ENCODE results near the gene TPRG1L.
A peak's percentile ranks its signal among the peaks of the same experiment; 100 is the strongest.
"Not testable (repeated sequence)": the region's sequence is repeated elsewhere in the genome, so short reads cannot be mapped to it uniquely, and the experiment has no call there.

TPRG1L gene

DNA sequence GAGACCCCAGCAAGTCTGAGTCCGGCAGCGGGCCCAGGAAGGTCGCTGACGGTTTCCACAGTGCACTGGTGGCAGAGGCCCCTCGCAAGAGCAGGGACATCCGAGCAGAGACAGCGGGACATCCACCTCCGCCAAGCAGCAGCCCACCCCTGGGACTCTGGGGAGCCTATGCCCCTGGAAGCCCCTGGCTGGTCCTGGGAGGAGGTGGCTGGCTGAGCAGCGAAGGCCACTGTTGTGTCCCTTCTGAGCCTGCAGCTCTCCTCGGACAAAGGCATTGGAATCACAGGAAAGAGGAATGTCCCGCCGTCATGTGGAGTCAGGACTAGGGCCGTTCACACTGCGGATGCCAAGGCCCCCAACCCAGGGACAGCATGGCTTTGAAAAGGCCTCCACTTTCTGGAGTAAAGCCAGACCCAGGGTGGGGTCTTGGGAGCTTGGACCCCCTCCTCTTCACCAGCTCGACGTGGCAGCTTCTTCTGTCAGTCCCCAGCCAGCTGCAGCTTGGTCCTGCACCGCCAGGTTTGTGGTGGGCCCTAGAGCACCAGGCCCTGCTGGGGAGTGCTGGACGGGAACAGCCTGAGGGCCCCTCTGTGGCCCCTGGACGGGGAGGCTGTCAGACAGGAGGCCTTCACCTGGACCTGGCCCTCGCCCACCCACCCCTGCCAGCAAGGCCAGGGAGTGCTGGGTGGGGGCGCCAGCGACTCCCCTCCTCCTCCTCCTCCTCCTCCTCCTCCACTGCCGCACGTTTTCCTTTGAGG, 14.9 kb upstream of the TPRG1L start:
- no peak for DNase-seq

DNA sequence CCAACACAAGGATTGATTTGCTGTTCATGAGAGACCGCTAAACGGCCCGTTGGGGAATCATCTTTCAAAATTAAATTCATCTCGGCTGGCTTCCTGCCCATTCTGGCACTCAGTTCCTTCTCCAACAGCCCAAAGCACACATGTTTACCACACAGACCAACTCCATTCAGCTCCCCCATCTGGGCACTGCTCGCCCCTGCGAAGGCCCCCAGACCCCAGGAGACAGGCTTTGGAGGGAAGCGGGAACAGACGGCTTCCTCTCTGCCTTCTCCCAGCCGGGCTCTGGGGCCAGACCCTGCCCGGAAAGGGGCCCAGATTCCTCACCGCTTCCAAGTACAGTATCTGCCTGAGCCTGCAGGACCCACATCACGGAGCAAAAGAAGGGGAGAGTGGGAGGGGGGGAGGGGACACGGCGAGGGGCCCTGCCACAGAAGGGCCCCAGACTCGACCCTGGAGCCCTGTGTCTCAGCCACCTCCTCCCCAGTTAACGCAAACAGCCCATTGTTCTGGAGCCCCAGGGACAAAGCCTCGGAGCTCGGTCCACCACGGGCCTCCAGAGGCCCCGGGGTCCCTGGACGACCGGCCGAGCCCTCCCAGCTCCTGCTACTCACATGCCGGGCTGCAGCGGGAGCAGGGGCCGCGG, 14.2 kb upstream of the TPRG1L start:
- DNase-seq, result no peak

DNA sequence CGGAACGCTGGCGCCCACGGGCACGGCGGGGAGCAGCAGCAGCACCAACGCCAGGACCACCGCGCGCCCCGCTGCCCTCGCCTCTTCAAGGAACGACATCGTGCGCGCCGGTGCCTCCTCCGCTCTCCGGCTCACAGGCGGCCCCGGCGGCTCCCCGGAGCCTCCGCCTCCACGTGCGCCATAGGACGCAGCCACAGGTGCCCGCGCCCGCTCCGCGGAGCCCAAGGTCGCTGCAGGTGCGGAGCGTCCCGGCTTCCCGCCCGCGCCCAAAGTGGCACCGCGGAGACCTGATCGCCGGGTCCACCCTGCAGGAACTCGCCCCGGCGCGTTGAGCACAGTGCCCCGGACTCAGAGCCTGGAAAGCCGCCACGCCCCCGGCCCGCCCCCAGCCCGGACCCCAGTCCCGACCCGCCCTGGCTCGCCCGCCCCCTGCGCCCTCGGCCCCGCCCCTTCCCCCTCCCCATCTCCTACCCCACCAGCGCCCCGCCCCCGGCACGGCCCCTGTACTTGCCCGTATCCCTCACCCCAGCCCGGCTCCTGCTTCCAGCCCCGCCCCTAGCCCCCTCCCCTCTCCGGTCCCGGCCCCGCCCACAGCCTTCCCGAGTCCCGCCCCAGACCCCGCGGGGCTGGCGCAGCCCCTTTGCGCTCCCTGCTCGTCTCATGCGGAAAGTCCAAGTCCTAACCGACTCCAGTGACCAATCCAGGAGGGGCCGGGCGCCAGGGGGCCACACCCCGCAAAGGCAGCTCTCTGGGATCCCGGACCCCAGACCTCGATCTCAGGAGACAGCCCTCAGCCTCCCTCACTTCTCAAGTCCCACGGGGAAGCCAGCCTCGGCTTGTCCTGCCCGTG, 13.4 kb upstream of the TPRG1L start, which contains the start of gene MEGF6:
MEGF6 (minus strand) TSS at position 339 of the 850 bp plus-strand sequence; CDS start at position 99, 240 bp downstream.
- DNase-seq, result peak; percentile 57

DNA sequence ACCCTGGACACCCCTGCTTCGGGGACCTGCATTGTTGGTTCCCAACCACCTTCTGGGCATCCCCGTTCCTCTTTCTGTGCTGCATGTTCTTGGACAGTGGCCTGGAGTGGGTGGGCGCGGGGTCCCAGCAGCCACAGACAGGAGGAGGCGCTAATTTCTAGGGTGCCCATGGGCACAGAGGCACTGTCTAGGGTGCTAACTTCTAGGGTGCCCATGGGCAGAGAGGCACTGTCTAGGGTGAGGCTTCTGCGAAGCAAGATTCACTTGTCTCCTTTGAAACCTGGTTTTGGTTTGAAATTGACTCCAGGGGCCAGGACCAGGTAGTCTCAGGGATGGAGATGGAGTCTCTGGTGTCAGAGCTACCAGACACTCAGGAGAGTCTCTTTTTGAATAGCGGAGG, 12.7 kb upstream of the TPRG1L start:
- no peak for DNase-seq

DNA sequence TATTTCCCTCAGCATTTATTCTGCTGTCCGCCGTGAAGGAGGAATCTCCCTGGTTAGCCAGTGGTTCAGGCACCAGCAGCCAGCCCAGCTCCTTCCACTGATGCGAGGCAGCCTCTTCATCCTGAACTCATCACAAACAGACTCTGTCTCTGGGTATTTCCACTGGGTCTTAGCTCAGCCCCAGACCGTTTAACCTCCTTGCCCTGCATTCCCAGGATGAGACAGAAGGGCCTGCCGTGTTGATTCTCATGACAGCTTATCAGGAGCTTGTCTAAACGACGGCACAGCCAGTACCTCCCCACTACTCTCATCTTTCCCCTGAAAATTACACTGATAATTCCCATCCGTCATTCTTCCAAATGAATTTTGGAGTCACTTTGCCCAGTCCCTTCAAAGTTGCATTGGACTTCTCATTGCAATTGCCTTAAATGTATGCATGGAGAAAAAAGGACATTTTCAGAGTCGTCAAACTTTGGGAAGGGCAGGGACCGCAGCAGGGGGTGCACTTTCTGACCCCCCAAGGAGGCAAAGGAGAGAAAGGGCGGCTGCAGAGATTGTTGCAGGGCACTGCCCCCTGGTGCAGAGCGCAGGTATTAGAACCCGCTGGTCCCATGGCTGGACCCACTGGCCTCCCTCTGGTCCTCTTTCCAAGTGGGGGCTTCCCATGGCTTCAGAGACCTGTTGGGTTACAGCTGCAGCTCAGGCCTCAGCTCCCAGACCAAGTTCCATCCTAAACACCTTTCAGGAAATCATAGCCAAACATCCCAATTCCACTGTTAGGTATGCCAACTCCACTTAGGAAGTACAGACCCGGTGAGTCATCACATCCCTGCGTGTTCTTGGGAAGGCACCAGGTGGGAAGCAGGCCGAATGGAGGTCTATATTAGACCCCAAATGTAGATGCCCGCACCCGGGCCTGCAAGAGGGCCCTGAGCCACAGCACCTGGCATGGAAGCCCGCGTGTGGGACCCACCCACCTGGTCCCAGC, 9.8 kb upstream of the TPRG1L start:
- no peak for DNase-seq

DNA sequence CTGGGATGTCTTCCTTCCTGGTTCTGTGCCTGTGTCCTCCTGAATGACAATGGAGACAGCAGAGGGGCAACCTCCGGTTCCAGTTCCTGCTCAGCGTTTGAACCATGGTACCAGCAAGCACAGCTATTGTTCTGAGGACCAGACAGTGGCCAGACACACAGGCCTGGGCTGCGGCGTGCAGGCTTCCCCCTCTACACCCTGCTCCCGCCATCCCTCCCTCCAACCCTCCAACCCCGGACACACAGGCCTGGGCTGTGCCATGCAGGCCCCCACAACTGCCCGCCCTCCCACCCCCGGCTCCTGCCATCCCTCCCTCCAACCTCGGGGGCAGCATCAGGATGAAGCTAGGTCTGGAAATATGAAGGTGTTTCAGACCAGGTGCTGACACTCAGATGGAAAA, 8.0 kb upstream of the TPRG1L start:
- no peak for DNase-seq

DNA sequence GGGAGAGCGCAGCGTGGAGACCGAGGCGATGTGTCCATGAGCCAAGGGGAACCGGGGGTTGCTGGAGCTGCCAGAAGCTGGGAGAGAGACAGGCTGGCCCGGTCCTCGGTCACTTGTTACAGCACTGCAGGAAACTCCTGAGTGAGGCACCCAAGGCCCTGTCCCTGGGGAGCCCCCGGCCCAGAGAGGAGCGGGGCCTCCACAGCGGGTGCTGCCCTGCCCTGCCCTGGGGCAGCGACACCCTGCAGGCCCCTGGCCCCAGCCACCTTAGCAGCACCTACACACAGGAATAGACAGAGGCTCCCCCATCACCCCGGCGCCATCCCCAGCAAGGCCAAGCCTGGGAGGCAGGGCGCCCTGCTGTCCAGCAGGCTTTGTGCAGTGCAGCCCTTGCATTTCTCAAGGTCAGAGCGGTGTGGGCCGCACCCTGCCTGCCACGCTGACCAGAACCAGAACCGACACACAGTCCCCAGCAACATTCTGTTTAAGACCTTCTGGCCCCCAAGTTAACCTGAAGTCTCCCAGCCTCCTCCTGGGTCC, 6.9 kb upstream of the TPRG1L start:
- DNase-seq, result no peak

DNA sequence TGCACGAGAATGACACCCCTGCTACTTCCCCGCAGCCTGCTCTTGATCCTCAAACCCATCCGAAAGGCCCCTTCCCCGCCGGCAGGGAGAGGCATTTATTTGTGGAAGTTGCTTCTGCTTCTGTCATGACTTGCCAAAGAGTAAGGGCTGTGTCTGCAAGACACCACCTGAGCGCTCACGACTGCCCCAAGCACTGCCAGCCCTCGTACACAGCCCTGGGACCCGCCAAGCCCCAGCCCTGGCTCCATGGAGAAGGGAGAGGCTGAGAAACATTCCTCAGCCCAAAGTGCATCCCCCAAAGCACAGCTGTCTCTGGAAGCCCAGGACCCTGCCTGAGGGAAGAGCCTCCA, 6.3 kb upstream of the TPRG1L start:
- DNase-seq, result no peak

DNA sequence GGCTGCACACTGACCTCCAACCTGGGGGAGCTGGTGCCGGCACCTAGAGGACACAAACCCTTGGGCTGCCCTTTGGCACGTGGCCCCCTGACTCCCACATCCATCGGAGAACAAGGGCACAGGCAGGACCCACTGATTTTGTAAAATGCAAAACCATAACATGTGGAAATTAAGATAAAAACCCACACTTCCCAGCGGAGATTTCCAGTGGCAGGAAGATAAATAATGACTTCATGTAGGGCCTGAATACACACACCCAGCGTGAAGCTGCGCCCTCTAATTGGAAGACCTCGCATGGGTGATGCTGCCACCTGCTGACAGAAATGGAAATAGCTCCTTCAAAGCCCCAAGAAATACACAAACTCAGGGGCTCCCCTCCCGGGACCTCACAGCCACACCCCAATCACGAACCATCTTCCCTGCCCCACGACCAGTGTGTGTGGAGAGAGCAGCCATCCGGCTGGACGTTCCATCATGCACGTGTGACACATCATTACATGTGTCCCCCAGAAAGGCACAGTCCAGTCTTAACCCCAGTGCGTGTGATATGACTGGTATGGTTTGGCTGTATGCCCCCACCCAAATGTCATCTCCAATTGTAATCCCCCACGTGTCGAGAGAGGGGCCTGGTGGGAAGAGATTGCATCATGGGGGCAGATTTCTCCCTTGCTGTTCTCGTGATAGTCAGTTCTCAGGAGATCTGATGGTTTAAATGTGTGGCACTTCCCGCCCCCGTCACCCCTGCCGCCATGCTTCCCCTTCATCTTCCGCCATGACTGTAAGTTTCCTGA, 5.7 kb upstream of the TPRG1L start:
- peak; percentile 73 for DNase-seq

DNA sequence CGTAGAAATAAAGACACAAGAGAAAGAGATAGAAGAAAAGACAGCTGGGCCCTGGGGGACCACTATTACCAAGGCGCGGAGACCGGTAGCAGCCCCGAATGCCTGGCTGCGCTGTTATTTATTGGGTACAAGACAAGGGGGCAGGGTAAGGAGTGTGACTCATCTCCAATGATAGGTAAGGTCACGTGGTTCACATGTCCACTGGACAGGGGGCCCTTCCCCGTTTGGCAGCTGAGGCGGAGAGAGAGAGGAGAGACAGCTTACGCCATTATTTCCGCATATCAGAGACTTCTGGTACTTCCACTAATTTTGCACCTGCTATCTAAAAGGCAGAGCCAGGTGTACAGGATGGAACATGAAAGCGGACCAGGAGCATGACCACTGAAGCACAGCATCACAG, 4.1 kb upstream of the TPRG1L start:
- no peak for DNase-seq

DNA sequence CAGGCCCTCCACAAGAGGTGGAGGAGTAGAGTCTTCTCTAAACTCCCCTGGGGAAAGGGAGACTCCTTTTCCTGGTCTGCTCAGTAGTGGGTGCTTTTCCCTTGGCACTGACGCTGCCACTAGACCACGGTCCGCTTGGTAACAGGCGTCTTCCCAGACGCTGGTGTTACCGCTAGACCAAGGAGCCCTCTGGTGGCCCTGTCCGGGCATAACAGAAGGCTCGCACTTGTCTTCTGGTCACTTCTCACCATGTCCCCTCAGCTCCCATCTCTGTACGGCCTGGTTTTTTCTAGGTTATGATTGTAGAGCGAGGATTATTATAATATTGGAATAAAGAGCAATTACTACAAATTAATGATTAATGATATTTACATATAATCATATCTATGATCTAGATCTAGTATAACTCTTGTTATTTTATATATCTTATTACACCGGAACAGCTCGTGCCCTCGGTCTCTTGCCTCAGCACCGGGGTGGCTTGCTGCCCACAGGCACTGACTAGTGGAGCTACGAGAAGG, 3.6 kb upstream of the TPRG1L start:
- DNase-seq, result not testable (repeated sequence)

DNA sequence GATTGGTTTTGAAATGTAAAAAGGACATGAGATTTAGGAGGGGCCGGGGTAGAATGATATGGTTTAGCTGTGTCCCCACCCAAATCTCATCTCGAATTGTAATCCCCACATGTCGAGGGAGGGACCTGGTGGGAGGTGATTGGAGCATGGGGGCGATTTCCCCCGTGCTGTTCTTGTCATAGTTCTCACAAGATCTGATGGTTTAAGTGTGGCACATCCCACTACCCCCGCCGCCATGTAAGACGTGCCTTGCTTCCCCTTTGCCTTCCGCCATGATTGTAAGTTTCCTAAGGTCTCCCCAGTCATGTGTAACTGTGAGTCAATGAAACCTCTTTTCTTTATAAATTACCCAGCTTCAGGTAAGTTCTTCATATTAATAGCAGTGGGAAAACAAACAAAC, 2.7 kb upstream of the TPRG1L start:
- DNase-seq, result not testable (repeated sequence)

DNA sequence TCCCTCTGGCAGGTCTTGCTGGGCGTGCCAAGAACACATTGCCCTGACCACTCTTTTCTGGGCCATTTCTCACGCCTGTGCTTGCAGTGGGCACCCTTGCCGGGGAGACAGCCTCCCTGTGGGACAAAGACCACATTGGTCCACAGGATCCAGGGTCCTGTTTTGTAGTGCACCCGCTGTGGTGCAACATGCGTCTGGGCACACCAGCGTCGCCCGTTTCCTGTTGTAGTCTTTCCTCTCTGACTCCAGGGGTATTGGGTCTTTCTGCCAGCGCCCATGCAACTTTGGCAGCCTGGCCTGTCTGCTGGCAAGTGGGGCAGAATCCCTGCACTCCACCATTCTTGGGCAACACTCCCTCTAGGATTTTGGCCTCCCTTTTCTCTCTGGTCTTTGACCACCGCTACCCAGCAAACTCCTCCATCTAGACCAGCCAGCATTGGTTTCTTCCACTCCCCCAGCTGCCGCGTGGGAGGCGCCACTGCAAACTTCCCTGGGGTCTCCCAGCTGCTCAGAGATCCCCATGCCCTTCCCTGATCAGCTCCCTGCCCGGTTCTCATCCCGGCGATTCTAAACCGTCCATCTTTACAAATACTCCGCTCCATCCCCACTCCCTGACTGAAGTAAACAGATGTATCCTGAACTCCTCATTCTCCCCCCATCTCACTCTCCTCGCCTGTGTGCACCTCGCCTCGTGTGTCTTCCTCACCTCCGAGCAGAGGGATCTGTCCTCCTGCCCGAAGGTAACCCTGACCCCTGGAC, 1.2 kb upstream of the TPRG1L start:
- DNase-seq, result no peak

DNA sequence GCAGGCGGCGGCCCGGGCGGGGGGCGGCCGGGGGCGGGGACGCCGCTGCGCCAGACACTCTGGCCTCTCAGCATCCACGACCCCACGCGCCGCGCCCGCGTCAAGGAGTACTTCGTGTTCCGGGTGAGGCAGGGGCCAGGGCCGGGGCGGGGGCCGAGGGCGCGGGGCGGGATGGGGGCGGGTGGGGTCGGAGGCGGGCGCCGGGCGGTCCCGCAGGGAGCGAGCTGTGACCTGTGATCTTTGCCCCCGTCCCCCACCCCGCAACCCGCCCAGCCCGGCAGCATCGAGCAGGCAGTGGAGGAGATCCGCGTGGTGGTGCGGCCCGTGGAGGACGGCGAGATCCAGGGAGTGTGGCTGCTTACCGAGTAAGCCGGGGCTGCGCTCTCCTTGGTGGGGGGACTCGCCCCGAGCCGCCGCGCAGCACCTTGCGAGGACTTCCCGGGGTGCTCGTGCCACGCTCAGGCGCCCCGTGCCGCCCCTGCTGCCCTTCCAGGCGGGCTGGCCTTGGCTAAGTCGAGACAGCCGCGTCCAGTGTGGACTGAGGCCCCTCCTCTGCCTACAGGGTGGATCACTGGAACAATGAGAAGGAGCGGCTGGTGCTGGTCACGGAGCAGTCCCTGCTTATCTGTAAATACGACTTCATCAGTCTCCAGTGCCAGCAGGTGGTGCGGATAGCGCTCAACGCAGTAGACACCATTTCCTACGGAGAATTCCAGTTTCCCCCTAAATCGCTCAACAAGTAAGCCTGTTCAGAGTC, 514 bp downstream of the TPRG1L start:
- peak; percentile 28 for DNase-seq

DNA sequence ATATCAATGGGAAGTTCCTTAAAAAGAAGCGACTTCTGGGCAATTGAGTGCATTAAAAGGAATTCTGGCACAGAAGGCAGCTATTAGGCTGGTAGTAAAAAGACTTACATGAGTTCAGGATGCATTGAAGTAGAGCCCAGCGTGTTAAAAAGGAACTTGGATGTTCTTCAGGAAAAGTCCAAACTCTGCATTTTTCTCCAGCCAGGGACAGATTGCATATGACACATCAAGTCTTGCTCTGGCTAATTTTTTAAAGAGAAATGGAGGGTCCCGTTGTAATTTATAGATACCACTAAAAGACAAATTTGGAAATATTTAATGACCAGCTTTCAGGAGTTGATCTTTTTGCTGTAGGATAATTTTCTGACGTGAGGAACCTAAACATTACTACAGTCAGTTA, 1.2 kb downstream of the TPRG1L start:
- DNase-seq, result no peak

DNA sequence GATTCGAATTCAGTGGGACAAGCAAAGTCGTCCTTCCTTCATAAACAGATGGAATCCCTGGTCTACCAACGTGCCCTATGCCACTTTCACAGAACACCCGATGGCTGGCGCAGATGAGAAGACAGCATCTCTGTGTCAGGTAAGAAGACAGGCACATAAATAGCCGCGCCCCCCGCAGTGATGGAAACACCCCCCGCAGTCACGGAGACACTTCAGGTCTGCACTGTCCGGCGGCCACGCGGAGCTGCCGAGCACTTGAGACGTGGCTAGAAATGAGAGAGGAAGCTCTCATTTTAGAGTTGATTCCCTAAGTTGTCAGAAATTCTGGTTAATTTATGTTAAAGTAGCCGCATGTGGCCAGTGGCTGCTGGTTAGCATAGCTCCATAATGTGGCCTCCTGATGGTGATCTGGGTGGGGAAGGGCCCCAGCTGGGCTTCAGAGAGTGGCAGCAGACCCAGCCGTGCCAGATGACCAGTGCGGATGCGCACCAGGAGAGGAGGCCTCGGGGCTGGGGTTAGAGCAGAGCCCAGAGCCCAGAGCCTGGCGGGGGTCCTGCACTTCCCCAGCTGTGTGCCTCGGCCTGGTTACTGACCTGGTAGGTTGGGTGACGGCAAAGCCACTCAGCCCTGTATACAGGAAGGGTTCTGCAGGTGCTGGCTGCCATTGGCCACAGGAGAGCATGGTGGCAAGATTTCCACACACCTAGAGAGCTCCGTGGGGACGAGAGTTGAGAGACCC, 2.9 kb downstream of the TPRG1L start:
- no peak for DNase-seq

DNA sequence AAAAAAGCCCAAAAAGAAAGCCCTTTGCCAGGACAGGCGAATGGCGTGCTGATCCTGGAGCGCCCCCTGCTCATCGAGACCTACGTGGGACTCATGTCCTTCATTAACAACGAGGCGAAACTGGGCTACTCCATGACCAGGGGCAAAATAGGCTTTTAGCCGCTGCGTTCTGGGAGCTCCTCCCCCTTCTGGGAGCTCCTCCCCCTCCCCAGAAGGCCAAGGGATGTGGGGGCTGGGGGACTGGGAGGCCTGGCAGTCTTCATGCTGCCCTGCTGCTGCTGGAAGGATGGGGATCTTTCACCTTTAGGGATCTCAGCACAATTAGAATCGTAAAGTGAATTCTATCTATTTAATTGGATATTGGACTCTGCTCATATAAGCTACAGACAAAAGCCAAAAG, 3.6 kb downstream of the TPRG1L start:
- DNase-seq, result no peak

DNA sequence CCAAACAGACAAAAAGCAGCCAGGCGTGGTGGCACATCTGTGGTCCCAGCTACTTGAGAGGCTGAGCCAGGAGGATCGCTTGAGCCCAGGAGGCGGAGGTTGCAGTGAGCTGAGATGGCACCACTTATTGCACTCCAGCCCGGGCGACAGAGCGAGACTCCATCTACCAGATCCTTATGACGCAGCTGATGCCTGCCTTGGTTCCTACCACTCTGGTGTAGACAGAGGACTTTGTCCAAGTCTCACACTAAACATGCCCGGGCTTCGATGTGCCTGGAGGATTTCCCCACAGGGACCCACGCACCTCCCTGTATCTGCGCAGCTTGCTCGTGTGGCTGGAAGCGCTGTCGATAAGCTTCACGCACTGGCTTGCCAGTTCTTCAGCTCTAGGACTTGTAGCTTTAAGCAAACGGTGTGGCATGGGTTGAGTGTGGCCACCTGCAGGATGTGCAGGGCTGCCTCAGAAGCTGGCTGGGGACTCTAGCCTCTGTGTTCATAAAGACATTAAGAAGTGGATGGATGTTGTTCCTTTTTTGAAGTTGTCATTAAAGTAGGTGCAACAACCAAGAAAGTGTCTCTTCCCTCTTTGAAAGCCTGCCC, 4.8 kb downstream of the TPRG1L start:
- DNase-seq, result no peak

Data from activated CD4-positive, alpha-beta T cell treated with anti-CD3 and anti-CD28 coated beads, Interleukin-2, amount 50 U/mL, for 1 hour (primary cell).